Immature natural killer cell (primary cell): ENCODE data around the gene TOP2B. TPM values are rescaled to one million over a fixed set of nuclear protein-coding genes. Genes with fewer than 3 reads are reported as not detected.

Source experiments
- DNase-seq, 3 donors: peaks; one replicate each; pipeline ENCODE4 v3.0.0; 2022; ENCODE audit warnings: mixed read lengths in 1 of 3
- H3K27ac Mint-ChIP-seq, 6 donors: one replicate each; pipeline ENCODE4 v1.8.0; 2020; ENCODE audit warnings: mixed read lengths in 6 of 6, mild to moderate bottlenecking in 5 of 6, inconsistent platforms in 4 of 6, moderate library complexity in 3 of 6
- H3K27me3 Mint-ChIP-seq, 3 donors: one replicate each; pipeline ENCODE4 v1.8.0; 2020 to 2021; ENCODE audit warnings: low read depth in 3 of 3, mild to moderate bottlenecking in 3 of 3, mixed read lengths in 3 of 3, moderate library complexity in 3 of 3, inconsistent platforms in 1 of 3
- H3K36me3 Mint-ChIP-seq, 3 donors: one replicate each; pipeline ENCODE4 v1.8.0; 2020; ENCODE audit warnings: mixed read lengths in 3 of 3, inconsistent platforms in 2 of 3, mild to moderate bottlenecking in 2 of 3
- H3K4me1 Mint-ChIP-seq, 2 donors: one replicate each; pipeline ENCODE4 v1.8.0; 2020; ENCODE audit warnings: inconsistent platforms in 2 of 2, mild to moderate bottlenecking in 2 of 2, mixed read lengths in 2 of 2, moderate library complexity in 1 of 2
- H3K4me3 Mint-ChIP-seq, 5 donors: one replicate each; pipeline ENCODE4 v1.8.0; 2020; ENCODE audit warnings: mild to moderate bottlenecking in 5 of 5, mixed read lengths in 5 of 5, inconsistent platforms in 3 of 5, moderate library complexity in 3 of 5
- H3K9me3 Mint-ChIP-seq, 6 donors: one replicate each; pipeline ENCODE4 v1.8.0; 2020; ENCODE audit warnings: mild to moderate bottlenecking in 6 of 6, mixed read lengths in 6 of 6, inconsistent platforms in 4 of 6, moderate library complexity in 3 of 6
- polyA plus RNA-seq, 3 donors: library from polyadenylated mRNA; unstranded; fragments of 300-500 nt; fragmentation: Illumina TruSeq; gene quantifications; one replicate each; pipeline ENCODE4 v1.2.3, GENCODE V29; 2021

The TOP2B gene
- polyA plus RNA-seq, 3 donors from 2014 or later: 31.8 to 84.5 (median 45.7) TPM

- no peak overlapping the region for H3K4me3 Mint-ChIP-seq
Measured at GRCh38 chr3:25686766-25687165, 22.1 kb upstream of the TOP2B start.

GRCh38 chr3:25683882-25684281 lies 19.2 kb upstream of the TOP2B start:
- Mint-ChIP-seq H3K4me1 (no peaks in the 10 kb centered on the region), H3K36me3 (peaks cover 0 to 3% (median 0%) of the 10 kb centered on the region in 3 donors), H3K27ac (no peak overlapping the region), H3K4me3 (no peak overlapping the region), H3K27me3 (peaks cover 0 to 3% (median 2%) of the 10 kb centered on the region in 3 donors), H3K9me3 (peaks cover 0 to under 1% (median 0%) of the 10 kb centered on the region in 6 donors)
- DNase-seq: no peak

More at GRCh38 chr3:25686766-25687165, 22.1 kb upstream of the TOP2B start:
- Mint-ChIP-seq H3K36me3 (peaks cover 0 to 3% (median 0%) of the 10 kb centered on the region in 3 donors), H3K9me3 (no peaks in the 10 kb centered on the region), H3K4me1 (no peaks in the 10 kb centered on the region), H3K27me3 (peaks cover 0 to 5% (median 2%) of the 10 kb centered on the region in 3 donors), H3K27ac (no peak overlapping the region)
- DNase-seq: no peak

GRCh38 chr3:25683410-25683809 lies 18.7 kb upstream of the TOP2B start:
- peaks cover 0 to 3% (median 0%) of the 10 kb centered on the region in 3 donors for H3K36me3 Mint-ChIP-seq
- no peak overlapping the region for H3K4me3 Mint-ChIP-seq
- DNase-seq: no peak
- H3K27ac Mint-ChIP-seq: no peak overlapping the region
- peaks cover 0 to 1% (median 0%) of the 10 kb centered on the region in 6 donors for H3K9me3 Mint-ChIP-seq
- H3K4me1 Mint-ChIP-seq: no peaks in the 10 kb centered on the region
- H3K27me3 Mint-ChIP-seq: peaks cover 0 to 3% (median 0%) of the 10 kb centered on the region in 3 donors

- no peak for DNase-seq
- H3K4me1 Mint-ChIP-seq: no peaks in the 10 kb centered on the region
- no peak overlapping the region for H3K4me3 Mint-ChIP-seq
- H3K9me3 Mint-ChIP-seq: peaks cover 0 to 1% (median 0%) of the 10 kb centered on the region in 6 donors
- H3K27me3 Mint-ChIP-seq: peaks cover 0 to 5% (median 0%) of the 10 kb centered on the region in 3 donors
- H3K27ac Mint-ChIP-seq: no peak overlapping the region
- H3K36me3 Mint-ChIP-seq: no peaks in the 10 kb centered on the region
Measured at GRCh38 chr3:25679642-25680302, 15.1 kb upstream of the TOP2B start.

GRCh38 chr3:25679166-25679565 lies 14.5 kb upstream of the TOP2B start:
- no peaks in the 10 kb centered on the region for H3K4me1 Mint-ChIP-seq
- peaks cover 0 to 5% (median 0%) of the 10 kb centered on the region in 3 donors for H3K27me3 Mint-ChIP-seq
- peaks cover 0 to 1% (median 0%) of the 10 kb centered on the region in 6 donors for H3K9me3 Mint-ChIP-seq
- H3K4me3 Mint-ChIP-seq: no peak overlapping the region
- H3K36me3 Mint-ChIP-seq: no peaks in the 10 kb centered on the region
- no peak overlapping the region for H3K27ac Mint-ChIP-seq
- DNase-seq: no peak

- Mint-ChIP-seq H3K4me1 (no peaks in the 10 kb centered on the region), H3K36me3 (no peaks in the 10 kb centered on the region), H3K27ac (no peak overlapping the region), H3K4me3 (no peak overlapping the region), H3K9me3 (peaks cover 0 to 1% (median 0%) of the 10 kb centered on the region in 6 donors), H3K27me3 (peaks cover 0 to 5% (median 0%) of the 10 kb centered on the region in 3 donors)
- no peak for DNase-seq
Measured at GRCh38 chr3:25678581-25678980, 13.9 kb upstream of the TOP2B start.

- no peak for DNase-seq
- H3K36me3 Mint-ChIP-seq: no peaks in the 10 kb centered on the region
- H3K27me3 Mint-ChIP-seq: peaks cover 0 to 5% (median 1%) of the 10 kb centered on the region in 3 donors
- no peak overlapping the region for H3K4me3 Mint-ChIP-seq
- H3K9me3 Mint-ChIP-seq: peaks cover 0 to 1% (median 0%) of the 10 kb centered on the region in 6 donors
- H3K4me1 Mint-ChIP-seq: no peaks in the 10 kb centered on the region
- no peak overlapping the region for H3K27ac Mint-ChIP-seq
Measured at GRCh38 chr3:25677121-25677520, 12.4 kb upstream of the TOP2B start.

- Mint-ChIP-seq H3K27ac (no peak overlapping the region), H3K36me3 (no peaks in the 10 kb centered on the region), H3K9me3 (peaks cover 0 to 1% (median 0%) of the 10 kb centered on the region in 6 donors), H3K4me1 (no peaks in the 10 kb centered on the region), H3K27me3 (peaks cover 0 to 5% (median 1%) of the 10 kb centered on the region in 3 donors), H3K4me3 (no peak overlapping the region)
- DNase-seq: no peak
Measured at GRCh38 chr3:25674670-25675069, 10.0 kb upstream of the TOP2B start.

GRCh38 chr3:25673738-25674298 lies 9.1 kb upstream of the TOP2B start:
- DNase-seq: no peak

GRCh38 chr3:25665315-25666280 lies 891 bp upstream of the TOP2B start:
- H3K27me3 Mint-ChIP-seq: peaks cover 15 to 20% (median 16%) of the 10 kb centered on the region in 3 donors
- H3K27ac Mint-ChIP-seq: peak overlapping the region; percentile 97 to 100 (median 98)
- peaks cover 42 to 54% of the 10 kb centered on the region in 2 donors for H3K4me1 Mint-ChIP-seq
- H3K9me3 Mint-ChIP-seq: no peaks in the 10 kb centered on the region
- H3K4me3 Mint-ChIP-seq: peak overlapping the region; percentile 92 to 100 (median 98)
- H3K36me3 Mint-ChIP-seq: no peaks in the 10 kb centered on the region
- peak in 1 of 3 donors; percentile 18 for DNase-seq

More at GRCh38 chr3:25673738-25674298, 9.1 kb upstream of the TOP2B start:
- no peaks in the 10 kb centered on the region for H3K36me3 Mint-ChIP-seq
- H3K4me3 Mint-ChIP-seq: no peak overlapping the region
- H3K4me1 Mint-ChIP-seq: no peaks in the 10 kb centered on the region
- H3K9me3 Mint-ChIP-seq: peaks cover 0 to under 1% (median 0%) of the 10 kb centered on the region in 6 donors
- peaks cover 0 to 5% (median 3%) of the 10 kb centered on the region in 3 donors for H3K27me3 Mint-ChIP-seq
- H3K27ac Mint-ChIP-seq: no peak overlapping the region

GRCh38 chr3:25663869-25664811 lies 567 bp downstream of the TOP2B start:
- H3K4me1 Mint-ChIP-seq: peaks cover 56 to 69% of the 10 kb centered on the region in 2 donors
- H3K4me3 Mint-ChIP-seq: peak overlapping the region; percentile 92 to 100 (median 98)
- H3K9me3 Mint-ChIP-seq: no peaks in the 10 kb centered on the region
- peaks cover 15 to 20% (median 16%) of the 10 kb centered on the region in 3 donors for H3K27me3 Mint-ChIP-seq
- H3K36me3 Mint-ChIP-seq: peaks cover 0 to 3% (median 0%) of the 10 kb centered on the region in 3 donors
- DNase-seq: peak; percentile 62
- H3K27ac Mint-ChIP-seq: peak overlapping the region; percentile 97 to 100 (median 99)

GRCh38 chr3:25663347-25663868 lies 1.3 kb downstream of the TOP2B start:
- Mint-ChIP-seq H3K27ac (peak overlapping the region; percentile 90 to 99 (median 98)), H3K36me3 (peaks cover 0 to 3% (median 0%) of the 10 kb centered on the region in 3 donors), H3K4me3 (peak overlapping the region; percentile 87 to 98 (median 98)), H3K4me1 (peaks cover 62 to 76% of the 10 kb centered on the region in 2 donors), H3K27me3 (peaks cover 16 to 18% (median 17%) of the 10 kb centered on the region in 3 donors), H3K9me3 (no peaks in the 10 kb centered on the region)
- DNase-seq: peak in 2 of 3 donors; percentile 22 to 28
